HL-60/S4 treated with phorbol 12-myristate 13-acetate at 8.2 ng/mL for 4 days and 3 days (cell line): ENCODE data around the gene LTBP4.

ENCODE experiments used
- in situ Hi-C: fragments of 300-500 bp; cut with MboI; formaldehyde crosslinking; loops from 2 replicates; pipeline ENCODE4 v1.15.0; 2022; ENCODE audit warnings: low sequenced_read_pairs

LTBP4 gene

GRCh38 chr19:40611096-40611495 lies 9.9 kb downstream of the LTBP4 start:
- in situ Hi-C loops: no loop called here

- in situ Hi-C loops: no loop called here
These were observed 10.9 kb downstream of the LTBP4 start for GRCh38 chr19:40611900-40612698.

GRCh38 chr19:40612831-40613689 lies 11.9 kb downstream of the LTBP4 start:
- in situ Hi-C loops: no loop called here

- in situ Hi-C loops: no loop called here
These were observed 12.8 kb downstream of the LTBP4 start for GRCh38 chr19:40613690-40614621.

GRCh38 chr19:40614622-40615411 lies 13.6 kb downstream of the LTBP4 start:
- in situ Hi-C loops: no loop called here

- in situ Hi-C loops: no loop called here
These were observed 15.0 kb downstream of the LTBP4 start for GRCh38 chr19:40616178-40616577.

GRCh38 chr19:40616941-40617340 lies 15.8 kb downstream of the LTBP4 start:
- in situ Hi-C loops: no loop called here

- in situ Hi-C loops: no loop called here
These were observed 16.8 kb downstream of the LTBP4 start for GRCh38 chr19:40617961-40618360.

GRCh38 chr19:40619333-40620160 lies 18.4 kb downstream of the LTBP4 start:
- in situ Hi-C loops: no loop called here

- in situ Hi-C loops: no loop called here
These were observed 19.0 kb downstream of the LTBP4 start for GRCh38 chr19:40620161-40620485.

- in situ Hi-C loops: no loop called here
These were observed 20.1 kb downstream of the LTBP4 start for GRCh38 chr19:40621283-40621682.

GRCh38 chr19:40621966-40622772 lies 21.0 kb downstream of the LTBP4 start:
- in situ Hi-C loops: no loop called here

- in situ Hi-C loops: no loop called here
These were observed 21.6 kb downstream of the LTBP4 start for GRCh38 chr19:40622773-40623075.

- in situ Hi-C loops: no loop called here
These were observed 22.5 kb downstream of the LTBP4 start for GRCh38 chr19:40623403-40624251.

GRCh38 chr19:40624369-40625153 lies 23.4 kb downstream of the LTBP4 start:
- in situ Hi-C loops: loop anchor here (25.0 kb wide), 1 partner anchor 312 kb away; no protein-coding TSS in a partner anchor

- in situ Hi-C loops: loop anchor here (25.0 kb wide), 1 partner anchor 313 kb away; no protein-coding TSS in a partner anchor
These were observed 24.4 kb downstream of the LTBP4 start for GRCh38 chr19:40625406-40626120.
